ENCODE measurements around the gene SARNP.

SARNP gene

GRCh38 chr12:55726971-55727370, 90.6 kb downstream of the SARNP start:
- no peak for DNase-seq (ENCODE audit: low read depth in 3 of 3)

GRCh38 chr12:55725556-55725955, 92.0 kb downstream of the SARNP start:
- no peak for DNase-seq (ENCODE audit: low read depth in 3 of 3)

GRCh38 chr12:55724940-55725309, 92.6 kb downstream of the SARNP start:
- DNase-seq (ENCODE audit: low read depth in 3 of 3) = no peak

- DNase-seq (ENCODE audit: low read depth in 3 of 3) = peak in 1 of 3 experiments; percentile 66
Measured at GRCh38 chr12:55724226-55724939, 93.1 kb downstream of the SARNP start.

- DNase-seq (ENCODE audit: low read depth in 3 of 3) = no peak
Measured at GRCh38 chr12:55723516-55724225, 93.9 kb downstream of the SARNP start.

- DNase-seq (ENCODE audit: low read depth in 3 of 3) = no peak
Measured at GRCh38 chr12:55722948-55723347, 94.6 kb downstream of the SARNP start.

- no peak for DNase-seq (ENCODE audit: low read depth in 3 of 3)
Measured at GRCh38 chr12:55721601-55722213, 95.8 kb downstream of the SARNP start.

- no peak for DNase-seq (ENCODE audit: low read depth in 3 of 3)
Measured at GRCh38 chr12:55720894-55721444, 96.6 kb downstream of the SARNP start.

GRCh38 chr12:55720071-55720564, 97.4 kb downstream of the SARNP start, which contains the start of gene RDH5:
Gene RDH5, plus strand, starts transcription at chr12:55720393. Its CDS starts 792 bp downstream, at chr12:55721185.
- no peak for DNase-seq (ENCODE audit: low read depth in 3 of 3)

- DNase-seq (ENCODE audit: low read depth in 3 of 3) = no peak
Measured at GRCh38 chr12:55719371-55719770, 98.2 kb downstream of the SARNP start.

GRCh38 chr12:55718624-55719275, 98.8 kb downstream of the SARNP start:
- no peak for DNase-seq (ENCODE audit: low read depth in 3 of 3)

- DNase-seq (ENCODE audit: low read depth in 3 of 3) = no peak
Measured at GRCh38 chr12:55718015-55718414, 99.5 kb downstream of the SARNP start.

- DNase-seq (ENCODE audit: low read depth in 3 of 3) = no peak
Measured at GRCh38 chr12:55717011-55718007, 100.2 kb downstream of the SARNP start.

GRCh38 chr12:55716582-55716957, 101.0 kb downstream of the SARNP start:
- no peak for DNase-seq (ENCODE audit: low read depth in 3 of 3)

- peak; percentile 90 to 96 (median 91) for DNase-seq (ENCODE audit: low read depth in 3 of 3)
Measured at GRCh38 chr12:55715833-55716581, 101.5 kb downstream of the SARNP start, which contains the start of gene BLOC1S1. Gene BLOC1S1, plus strand, starts transcription at chr12:55716046. Its CDS starts 6 bp downstream, at chr12:55716052.

GRCh38 chr12:55715169-55715764, 102.3 kb downstream of the SARNP start:
- no peak for DNase-seq (ENCODE audit: low read depth in 3 of 3)

GRCh38 chr12:55713721-55714120, 103.8 kb downstream of the SARNP start:
- DNase-seq (ENCODE audit: low read depth in 3 of 3) = no peak

- no peak for DNase-seq (ENCODE audit: low read depth in 3 of 3)
Measured at GRCh38 chr12:55712700-55713415, 104.7 kb downstream of the SARNP start.
